Psoas muscle (tissue), 8 donors: ENCODE measurements around the gene COL23A1. TPM values are rescaled to one million over a fixed set of nuclear protein-coding genes. Genes with fewer than 3 reads are reported as not detected.

Experiments
- ATAC-seq, 4 donors: fragments of 200-7000 bp; cut with Tn5 transposase; one replicate each; pipeline ENCODE4 v1.9.1; 2020; ENCODE audit warnings: moderate library complexity in 3 of 4, mild to moderate bottlenecking in 2 of 4
- DNase-seq, 2 donors: peaks; one replicate each; pipeline ENCODE4 v3.0.0-alpha.2; 2020
- H3K27ac ChIP-seq: fragments of 200-600 bp; one replicate; pipeline ENCODE4 v1.8.0; 2022
- H3K27me3 ChIP-seq, 3 donors: fragments of 200-600 bp in 1 of 3; one replicate each; pipeline versions ENCODE4 v1.6.1 to v1.8.0; 2013 to 2022; ENCODE audit warnings: low read length in 2 of 3, mild to moderate bottlenecking in 2 of 3, moderate library complexity in 1 of 3; ENCODE audit not compliant: insufficient read depth in 3 of 3
- H3K36me3 ChIP-seq, 2 donors: fragments of 200-600 bp in 1 of 2; one replicate each; pipeline versions ENCODE4 v1.6.1 to v1.8.0; 2013 to 2022; ENCODE audit warnings: low read depth in 1 of 2, mild to moderate bottlenecking in 1 of 2, moderate library complexity in 1 of 2; ENCODE audit not compliant: insufficient read depth in 1 of 2
- H3K4me1 ChIP-seq: fragments of 200-600 bp; one replicate; pipeline ENCODE4 v1.8.0; 2022
- H3K4me3 ChIP-seq: fragments of 200-600 bp; one replicate; pipeline ENCODE4 v1.8.0; 2022; ENCODE audit warnings: mild to moderate bottlenecking
- H3K9me3 ChIP-seq: fragments of 200-600 bp; one replicate; pipeline ENCODE4 v1.8.0; 2022
- WGBS, 3 donors: extraction: QIAGEN DNeasy Blood & Tissue Kit; methylation state at CpG; one replicate each; pipeline versions ENCODE4 v1.1.6 to v1.1.7; 2013; 5-methylcytosine and 5-hydroxymethylcytosine counted together
- intact Hi-C, 2 donors: fragments of 100-400 bp; cut with DNase I; formaldehyde crosslinking; loops; one replicate each; pipeline versions ENCODE4 v1.11.0 to v1.14.2; 2022
- polyA plus RNA-seq, 3 donors: library from polyadenylated mRNA; stranded (reverse); fragments of 200-250 nt; gene quantifications; one replicate each; pipeline ENCODE4 v1.2.3, GENCODE V29; 2013
- total RNA-seq, 4 donors: library from RNA; stranded (reverse); fragmentation: NEBNext Ultra II Directional in 2 of 4; extraction: Animal tissue kit (Norgen Biotek cat#: 25700) in 2 of 4; gene quantifications; one replicate each; pipeline versions ENCODE4 v1.2.1 to v1.2.4, GENCODE V29; 2021 to 2023
- TF ChIP-seq, protein P1 (sequence below): fragments of 200-600 bp; IDR thresholded peaks from one replicate; pipeline ENCODE4 v1.8.0; 2022; ENCODE audit warnings: antibody characterized with exemption
- donor health status: healthy with polysubstance abuse.
- donor health status: DM: no; HTN: no; CAD: no; lungs with moderate emphysema.
- donor health status: Bipolar disorder and iron deficiency.
- donor health status: healthy.
- donor health status: DM: yes; HTN: yes; CAD: no.
- donor health status: DM: no; HTN: no; CAD: no.
- donor health status: DM: no; HTN: no; CAD: no.
- donor health status: DM: yes; HTN: yes; CAD: no.

The COL23A1 gene
- total and polyA plus RNA-seq, 7 donors, result 0.66 to 3.0 (median 1.2) TPM

DNA sequence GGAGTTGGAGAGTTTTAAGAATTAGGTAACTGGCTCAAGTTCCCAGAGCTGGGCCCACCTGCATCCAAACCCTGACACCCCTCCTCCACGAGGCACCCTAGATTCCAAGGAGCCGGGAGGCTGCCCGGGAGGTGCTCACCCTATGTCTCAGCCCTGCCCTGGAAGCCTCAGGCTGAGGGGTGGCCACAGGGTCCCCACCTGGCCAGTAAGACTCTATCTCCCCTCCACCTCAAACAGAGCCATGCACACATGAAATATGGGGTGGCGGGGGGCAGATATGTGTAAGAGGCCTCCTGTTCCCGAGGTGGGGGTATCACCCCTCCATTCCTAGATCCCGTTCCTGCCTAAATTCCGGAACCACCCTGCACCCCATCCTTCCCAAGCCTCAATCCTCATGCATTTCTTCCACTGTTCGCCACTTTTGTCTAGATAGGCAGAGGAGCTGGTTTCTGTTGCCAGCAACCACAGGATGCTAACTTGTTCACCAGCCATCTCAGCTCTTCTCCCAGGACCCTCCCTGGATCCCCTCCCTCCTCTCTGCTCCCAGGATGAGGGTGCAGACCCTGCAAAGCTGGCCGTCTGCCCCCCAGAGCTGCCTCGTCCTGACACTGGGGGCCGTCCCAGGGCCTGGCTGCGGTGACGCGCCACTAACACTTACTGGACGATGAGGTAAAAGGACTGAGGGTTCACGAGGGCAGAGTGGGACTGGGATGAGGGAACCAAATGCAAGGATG is 44.1 kb downstream of the COL23A1 start:
- Histone ChIP-seq H3K9me3 (no peaks in the 10 kb centered on the region), H3K36me3 (no peaks in the 10 kb centered on the region), H3K27me3 (no peaks in the 10 kb centered on the region), H3K4me3 (no peak overlapping the region), H3K4me1 (no peaks in the 10 kb centered on the region), H3K27ac (no peak overlapping the region)
- no peak for ATAC-seq
- TF ChIP-seq, protein P1, sequence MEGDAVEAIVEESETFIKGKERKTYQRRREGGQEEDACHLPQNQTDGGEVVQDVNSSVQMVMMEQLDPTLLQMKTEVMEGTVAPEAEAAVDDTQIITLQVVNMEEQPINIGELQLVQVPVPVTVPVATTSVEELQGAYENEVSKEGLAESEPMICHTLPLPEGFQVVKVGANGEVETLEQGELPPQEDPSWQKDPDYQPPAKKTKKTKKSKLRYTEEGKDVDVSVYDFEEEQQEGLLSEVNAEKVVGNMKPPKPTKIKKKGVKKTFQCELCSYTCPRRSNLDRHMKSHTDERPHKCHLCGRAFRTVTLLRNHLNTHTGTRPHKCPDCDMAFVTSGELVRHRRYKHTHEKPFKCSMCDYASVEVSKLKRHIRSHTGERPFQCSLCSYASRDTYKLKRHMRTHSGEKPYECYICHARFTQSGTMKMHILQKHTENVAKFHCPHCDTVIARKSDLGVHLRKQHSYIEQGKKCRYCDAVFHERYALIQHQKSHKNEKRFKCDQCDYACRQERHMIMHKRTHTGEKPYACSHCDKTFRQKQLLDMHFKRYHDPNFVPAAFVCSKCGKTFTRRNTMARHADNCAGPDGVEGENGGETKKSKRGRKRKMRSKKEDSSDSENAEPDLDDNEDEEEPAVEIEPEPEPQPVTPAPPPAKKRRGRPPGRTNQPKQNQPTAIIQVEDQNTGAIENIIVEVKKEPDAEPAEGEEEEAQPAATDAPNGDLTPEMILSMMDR, result no peak
- intact Hi-C loops, result loop anchor here in 1 of 2 donors (5.0 kb wide), 1 partner anchor 84 kb away; no protein-coding TSS in a partner anchor
- WGBS, 3 donors, result 91 to 93% (median 92%) methylated on average over 16 of the region's 16 CpGs
- peak in 1 of 2 donors; percentile 23 for DNase-seq

DNA sequence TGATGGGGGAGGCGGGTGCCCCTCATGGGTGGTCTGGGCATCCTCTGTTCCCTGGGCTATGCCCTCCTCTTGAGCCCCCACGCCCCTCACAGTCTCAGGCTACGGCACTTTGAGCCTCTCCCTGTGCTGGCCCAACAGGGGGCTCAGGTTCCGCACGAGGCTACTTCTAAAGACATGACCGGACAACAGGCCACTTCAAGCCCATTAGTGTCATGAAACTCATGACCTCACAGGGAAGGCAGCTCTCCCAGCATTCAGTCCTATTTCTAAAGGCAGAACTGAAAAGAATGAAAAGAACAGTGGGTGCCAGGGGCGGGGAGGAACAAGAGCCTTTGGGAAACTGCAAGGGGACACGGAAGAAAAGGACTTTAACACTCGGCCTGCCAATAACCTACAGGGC is 45.0 kb downstream of the COL23A1 start:
- H3K27ac ChIP-seq, result no peak overlapping the region
- intact Hi-C loops, result loop anchor here in 1 of 2 donors (5.0 kb wide), 1 partner anchor 83 kb away; no protein-coding TSS in a partner anchor
- DNase-seq (no peak), ATAC-seq (no peak)
- WGBS, 3 donors, result 67 to 76% (median 71%) methylated on average over 8 to 9 of the region's 9 CpGs
- TF ChIP-seq, protein P1, result no peak
- no peaks in the 10 kb centered on the region for H3K9me3 ChIP-seq
- H3K4me3 ChIP-seq, result no peak overlapping the region
- H3K36me3 ChIP-seq, result no peaks in the 10 kb centered on the region
- H3K4me1 ChIP-seq, result no peaks in the 10 kb centered on the region
- no peaks in the 10 kb centered on the region for H3K27me3 ChIP-seq

DNA sequence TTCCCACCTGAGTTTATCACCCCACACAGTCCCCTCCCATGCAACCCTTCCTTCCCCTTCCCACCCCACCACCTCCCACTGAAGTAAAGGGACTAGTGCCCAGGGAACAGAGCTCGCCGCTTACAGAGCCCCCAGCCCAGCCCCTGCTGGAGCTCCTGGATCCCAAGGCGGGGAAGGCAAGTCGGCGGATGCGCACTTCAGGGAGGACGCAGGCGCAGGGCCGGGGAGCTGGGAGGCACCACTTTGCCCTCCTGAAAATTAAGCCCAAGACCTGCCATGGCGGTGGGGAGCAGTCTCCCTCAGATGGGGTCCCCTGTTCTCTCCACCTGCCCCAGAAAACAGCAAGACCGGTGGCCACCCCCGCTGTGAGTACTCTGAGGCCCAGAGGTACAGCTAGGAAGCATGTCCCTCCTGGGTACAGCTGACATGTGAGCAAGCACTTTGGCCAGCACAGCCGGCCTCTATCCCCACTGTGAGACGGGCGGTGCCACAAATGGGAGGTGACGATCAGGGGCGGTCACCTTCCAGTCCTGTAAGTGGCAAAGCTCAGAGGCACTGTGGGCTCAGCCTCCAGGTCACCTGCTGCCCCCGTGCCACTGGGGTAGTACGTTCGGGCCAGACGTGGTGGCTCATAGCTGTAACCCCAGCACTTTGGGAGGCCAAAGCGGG is 45.9 kb downstream of the COL23A1 start:
- H3K36me3 ChIP-seq, result no peaks in the 10 kb centered on the region
- TF ChIP-seq, protein P1, result no peak
- no peak for ATAC-seq
- no peak overlapping the region for H3K27ac ChIP-seq
- H3K4me3 ChIP-seq, result no peak overlapping the region
- DNase-seq, result no peak
- no peaks in the 10 kb centered on the region for H3K4me1 ChIP-seq
- WGBS, 3 donors, result 94 to 96% (median 96%) methylated on average over 22 of the region's 22 CpGs
- no peaks in the 10 kb centered on the region for H3K27me3 ChIP-seq
- intact Hi-C loops, result no loop called here
- no peaks in the 10 kb centered on the region for H3K9me3 ChIP-seq

DNA sequence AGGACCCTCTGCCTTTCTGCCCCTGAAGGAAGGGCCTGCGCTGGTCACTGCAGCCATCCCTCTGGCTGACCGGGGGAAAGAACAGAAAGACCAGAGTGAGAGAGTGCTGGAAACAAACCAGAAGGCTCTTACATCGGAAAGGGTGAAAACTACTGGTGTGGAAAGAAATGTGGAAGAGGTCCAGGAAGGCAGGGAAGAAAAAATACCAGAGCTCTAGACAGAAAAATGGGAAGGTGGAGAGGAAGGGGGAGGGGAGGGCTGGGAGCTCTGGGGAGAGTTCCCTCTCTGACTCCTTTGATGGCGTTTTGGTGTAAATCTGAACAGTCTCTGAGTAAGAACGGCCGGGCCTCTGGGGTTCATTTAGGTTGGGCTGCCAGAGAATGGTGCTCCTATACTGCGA is 47.7 kb downstream of the COL23A1 start:
- no peaks in the 10 kb centered on the region for H3K27me3 ChIP-seq
- H3K4me3 ChIP-seq, result no peak overlapping the region
- intact Hi-C loops, result no loop called here
- TF ChIP-seq, protein P1, result no peak
- WGBS, 3 donors, result 49 to 61% (median 57%) methylated on average over 7 of the region's 7 CpGs
- H3K4me1 ChIP-seq, result no peaks in the 10 kb centered on the region
- H3K9me3 ChIP-seq, result no peaks in the 10 kb centered on the region
- no peak for ATAC-seq
- no peak overlapping the region for H3K27ac ChIP-seq
- no peaks in the 10 kb centered on the region for H3K36me3 ChIP-seq
- peak in 1 of 2 donors; percentile 18 for DNase-seq
